Ishikawa (cell line): ENCODE measurements around the gene SKA1.

ENCODE experiments used
- CEBPB ChIP-seq: IDR thresholded peaks from 2 replicates; pipeline ENCODE4 v1.6.1; 2012
- CREB1 ChIP-seq: IDR thresholded peaks from 2 replicates; pipeline ENCODE4 v1.6.1; 2012; ENCODE audit warnings: low read depth
- EGR1 ChIP-seq: IDR thresholded peaks from 2 replicates; pipeline ENCODE4 v1.6.1; 2012
- EP300 ChIP-seq: IDR thresholded peaks from 2 replicates; pipeline ENCODE4 v1.6.1; 2012; ENCODE audit warnings: borderline replicate concordance
- FOXM1 ChIP-seq: IDR thresholded peaks from 2 replicates; pipeline ENCODE4 v1.6.1; 2012; ENCODE audit warnings: low read depth, borderline replicate concordance
- NFIC ChIP-seq: IDR thresholded peaks from 2 replicates; pipeline ENCODE4 v1.6.1; 2012
- RAD21 ChIP-seq: IDR thresholded peaks from 2 replicates; pipeline ENCODE4 v1.6.1; 2012; ENCODE audit warnings: low read depth
- TAF1 ChIP-seq: IDR thresholded peaks from 2 replicates; pipeline ENCODE4 v1.6.1; 2012; ENCODE audit warnings: low read depth, mild to moderate bottlenecking
- TCF12 ChIP-seq: IDR thresholded peaks from 2 replicates; pipeline ENCODE4 v1.6.1; 2012; ENCODE audit warnings: low read depth
- TEAD4 ChIP-seq: IDR thresholded peaks from 2 replicates; pipeline ENCODE4 v1.6.1; 2012
- YY1 ChIP-seq: IDR thresholded peaks from 2 replicates; pipeline ENCODE4 v1.6.1; 2012; ENCODE audit warnings: low read depth
- ZBTB7A ChIP-seq: IDR thresholded peaks from 2 replicates; pipeline ENCODE4 v1.6.1; 2012; ENCODE audit warnings: low read depth
- TF ChIP-seq, protein P1 (sequence below): IDR thresholded peaks from 2 replicates; pipeline ENCODE4 v1.6.1; 2012
- TF ChIP-seq, protein P2 (sequence below): IDR thresholded peaks from 2 replicates; pipeline ENCODE4 v1.6.1; 2012
- TF ChIP-seq, protein P3 (sequence below): IDR thresholded peaks from 2 replicates; pipeline ENCODE4 v1.6.1; 2012; ENCODE audit warnings: low read depth, mild to moderate bottlenecking

The SKA1 gene

DNA sequence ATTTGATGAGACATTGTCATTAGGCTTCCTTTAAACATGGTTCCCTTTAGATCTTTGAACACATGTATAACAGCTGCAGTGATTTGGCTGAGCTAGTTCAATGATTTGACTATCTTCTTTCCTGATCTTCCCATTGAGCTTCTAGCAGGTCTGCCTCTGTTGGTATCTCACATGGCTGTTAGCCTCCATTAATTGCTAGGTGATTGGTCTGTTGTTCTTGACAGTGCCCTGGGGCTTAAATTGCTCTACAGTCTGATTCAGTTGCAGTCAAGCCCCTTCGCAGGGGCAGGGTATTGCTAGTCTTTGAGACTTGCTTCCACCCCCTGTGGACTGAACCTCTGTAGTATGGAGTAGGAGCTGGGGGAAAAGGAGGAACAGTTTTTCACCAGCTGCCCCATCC is 24.1 kb downstream of the SKA1 start:
- TF ChIP-seq NFIC (no peak), FOXM1 (no peak), TEAD4 (no peak), RAD21 (no peak), TAF1 (no peak), CEBPB (no peak), TCF12 (no peak), ZBTB7A (no peak), EP300 (no peak), YY1 (no peak), EGR1 (no peak), CREB1 (no peak)
- TF ChIP-seq, protein P1, sequence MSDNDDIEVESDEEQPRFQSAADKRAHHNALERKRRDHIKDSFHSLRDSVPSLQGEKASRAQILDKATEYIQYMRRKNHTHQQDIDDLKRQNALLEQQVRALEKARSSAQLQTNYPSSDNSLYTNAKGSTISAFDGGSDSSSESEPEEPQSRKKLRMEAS: no peak
- TF ChIP-seq, protein P2, sequence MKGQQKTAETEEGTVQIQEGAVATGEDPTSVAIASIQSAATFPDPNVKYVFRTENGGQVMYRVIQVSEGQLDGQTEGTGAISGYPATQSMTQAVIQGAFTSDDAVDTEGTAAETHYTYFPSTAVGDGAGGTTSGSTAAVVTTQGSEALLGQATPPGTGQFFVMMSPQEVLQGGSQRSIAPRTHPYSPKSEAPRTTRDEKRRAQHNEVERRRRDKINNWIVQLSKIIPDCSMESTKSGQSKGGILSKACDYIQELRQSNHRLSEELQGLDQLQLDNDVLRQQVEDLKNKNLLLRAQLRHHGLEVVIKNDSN: no peak
- TF ChIP-seq, protein P3, sequence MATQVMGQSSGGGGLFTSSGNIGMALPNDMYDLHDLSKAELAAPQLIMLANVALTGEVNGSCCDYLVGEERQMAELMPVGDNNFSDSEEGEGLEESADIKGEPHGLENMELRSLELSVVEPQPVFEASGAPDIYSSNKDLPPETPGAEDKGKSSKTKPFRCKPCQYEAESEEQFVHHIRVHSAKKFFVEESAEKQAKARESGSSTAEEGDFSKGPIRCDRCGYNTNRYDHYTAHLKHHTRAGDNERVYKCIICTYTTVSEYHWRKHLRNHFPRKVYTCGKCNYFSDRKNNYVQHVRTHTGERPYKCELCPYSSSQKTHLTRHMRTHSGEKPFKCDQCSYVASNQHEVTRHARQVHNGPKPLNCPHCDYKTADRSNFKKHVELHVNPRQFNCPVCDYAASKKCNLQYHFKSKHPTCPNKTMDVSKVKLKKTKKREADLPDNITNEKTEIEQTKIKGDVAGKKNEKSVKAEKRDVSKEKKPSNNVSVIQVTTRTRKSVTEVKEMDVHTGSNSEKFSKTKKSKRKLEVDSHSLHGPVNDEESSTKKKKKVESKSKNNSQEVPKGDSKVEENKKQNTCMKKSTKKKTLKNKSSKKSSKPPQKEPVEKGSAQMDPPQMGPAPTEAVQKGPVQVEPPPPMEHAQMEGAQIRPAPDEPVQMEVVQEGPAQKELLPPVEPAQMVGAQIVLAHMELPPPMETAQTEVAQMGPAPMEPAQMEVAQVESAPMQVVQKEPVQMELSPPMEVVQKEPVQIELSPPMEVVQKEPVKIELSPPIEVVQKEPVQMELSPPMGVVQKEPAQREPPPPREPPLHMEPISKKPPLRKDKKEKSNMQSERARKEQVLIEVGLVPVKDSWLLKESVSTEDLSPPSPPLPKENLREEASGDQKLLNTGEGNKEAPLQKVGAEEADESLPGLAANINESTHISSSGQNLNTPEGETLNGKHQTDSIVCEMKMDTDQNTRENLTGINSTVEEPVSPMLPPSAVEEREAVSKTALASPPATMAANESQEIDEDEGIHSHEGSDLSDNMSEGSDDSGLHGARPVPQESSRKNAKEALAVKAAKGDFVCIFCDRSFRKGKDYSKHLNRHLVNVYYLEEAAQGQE: no peak

DNA sequence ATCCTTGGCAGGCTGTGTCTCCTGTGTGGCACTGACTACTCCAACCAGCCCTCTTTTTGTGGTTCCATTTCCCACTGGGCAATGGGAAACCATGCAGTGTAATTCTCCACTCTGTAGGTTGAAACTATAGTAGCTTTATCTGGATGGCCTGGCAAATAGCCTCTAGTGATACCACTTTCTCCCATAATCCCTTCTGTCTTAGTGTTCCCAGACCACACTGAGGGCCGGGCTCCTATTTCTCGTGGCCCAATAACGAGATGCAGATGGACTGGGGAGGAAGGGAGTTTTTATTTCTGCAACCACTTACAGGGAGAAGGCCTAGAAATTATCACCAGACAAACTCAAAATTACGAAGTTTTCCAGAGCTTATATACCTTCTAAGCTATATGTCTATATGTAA is 24.7 kb downstream of the SKA1 start:
- no peak for TF ChIP-seq NFIC
- no peak for TF ChIP-seq CREB1
- no peak for TF ChIP-seq FOXM1
- no peak for TF ChIP-seq TAF1
- no peak for TF ChIP-seq CEBPB
- TF ChIP-seq, protein P1: no peak
- TF ChIP-seq EGR1: no peak
- TF ChIP-seq, protein P3: no peak
- no peak for TF ChIP-seq ZBTB7A
- no peak for TF ChIP-seq TCF12
- TF ChIP-seq EP300: no peak
- no peak for TF ChIP-seq TEAD4
- TF ChIP-seq YY1: no peak
- TF ChIP-seq, protein P2: no peak
- TF ChIP-seq RAD21: no peak

DNA sequence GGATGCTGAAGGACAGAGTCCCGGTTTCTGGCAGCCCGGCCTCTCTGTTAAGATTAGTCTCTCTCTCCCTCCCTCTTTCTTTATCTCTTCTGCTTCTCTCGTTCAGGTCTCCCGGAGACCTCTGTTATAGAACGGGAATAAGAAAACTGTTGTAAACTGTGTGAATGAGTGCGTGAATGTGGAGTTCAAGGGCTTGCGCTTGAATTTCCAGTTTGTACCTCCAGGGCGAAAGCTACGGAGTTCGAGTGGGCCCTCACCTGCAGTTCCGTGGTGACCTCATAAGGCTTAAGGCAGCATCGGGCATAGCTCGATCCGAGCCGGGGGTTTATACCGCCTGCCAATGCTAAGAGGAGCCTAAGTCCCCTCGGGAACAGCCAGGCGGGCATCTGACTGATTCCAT is 26.4 kb downstream of the SKA1 start:
- TF ChIP-seq, protein P1: no peak
- TF ChIP-seq TEAD4 (no peak), CEBPB (no peak), RAD21 (no peak), TAF1 (no peak), NFIC (no peak), FOXM1 (no peak), YY1 (no peak)
- TF ChIP-seq, protein P3: no peak
- TF ChIP-seq, protein P2: no peak

DNA sequence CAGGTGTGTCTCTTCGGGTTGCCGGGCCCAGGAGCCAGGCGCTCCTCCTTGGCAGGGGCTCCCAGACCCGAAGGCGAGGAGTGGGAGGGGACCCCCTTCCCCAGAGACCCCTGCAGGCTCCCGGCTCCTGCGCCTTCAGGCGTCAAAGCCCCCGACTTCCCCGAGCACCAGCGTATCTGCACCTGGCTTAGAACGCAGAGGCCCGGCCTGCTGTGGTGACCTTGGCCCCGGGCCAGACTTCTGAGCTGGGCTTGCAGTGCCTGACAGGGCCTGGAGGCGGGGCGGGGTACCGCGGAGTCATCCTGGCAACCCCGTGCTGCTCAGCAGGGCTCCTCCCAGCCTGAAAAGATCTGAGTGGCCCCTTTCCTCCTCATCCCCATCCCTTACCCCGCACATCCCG is 27.0 kb downstream of the SKA1 start:
- peak; percentile 52 for TF ChIP-seq NFIC
- TF ChIP-seq, protein P3: no peak
